ENCODE measurements around the gene BDKRB2. TPM values are rescaled to one million over a fixed set of nuclear protein-coding genes. Genes with fewer than 3 reads are reported as not detected.

The BDKRB2 gene
- total and polyA plus RNA-seq, 2 experiments from 2014 or later = 0.14 to 0.21 TPM

- no peaks in the 10 kb centered on the region for H4K20me1 ChIP-seq (replicated peaks; ENCODE audit: insufficient read depth)
- ATAC-seq (no peak), DNase-seq (ENCODE audit: low spot score) (no peak)
- no peak overlapping the region for H3K27ac ChIP-seq (ENCODE audit: low read depth)
- H3K9me3 Mint-ChIP-seq = peaks cover 8% of the 10 kb centered on the region
- H3K4me2 ChIP-seq = no peak overlapping the region
- TF ChIP-seq CTCF (conservative IDR thresholded peaks at IDR 0.05; ENCODE audit: low read depth in 2 of 2) (no peak), CREB1 (CRISPR knock-in tag; IDR thresholded peaks at IDR 0.05; ENCODE audit: low read depth) (no peak), EZH2phosphoT487 (IDR thresholded peaks at IDR 0.05; ENCODE audit: unreplicated experiment) (no peak), ZNF331 (CRISPR knock-in tag; IDR thresholded peaks at IDR 0.05; ENCODE audit: low read depth) (no peak), POLR2AphosphoS5 (IDR thresholded peaks at IDR 0.05; ENCODE audit: low read depth) (no peak), ZNF462 (CRISPR knock-in tag; IDR thresholded peaks at IDR 0.05) (no peak), STAT1 (IDR thresholded peaks at IDR 0.05; ENCODE audit: unreplicated experiment) (no peak), ETS1 (IDR thresholded peaks at IDR 0.05) (no peak), EZH2 (IDR thresholded peaks at IDR 0.05; ENCODE audit: low read depth, unreplicated experiment) (no peak), ZNF114 (CRISPR knock-in tag; IDR thresholded peaks at IDR 0.05) (no peak), NANOG (IDR thresholded peaks at IDR 0.05; ENCODE audit: borderline replicate concordance) (no peak), JUNB (IDR thresholded peaks at IDR 0.05; ENCODE audit: unreplicated experiment) (no peak), REST (IDR thresholded peaks at IDR 0.05; ENCODE audit: unreplicated experiment) (no peak)
- no peaks in the 10 kb centered on the region for H3K27me3 ChIP-seq (ENCODE audit: insufficient read depth)
- H3K36me3 ChIP-seq (ENCODE audit: insufficient read depth) = no peaks in the 10 kb centered on the region
- H3F3A ChIP-seq (replicated peaks; ENCODE audit: low read depth) = no peaks in the 10 kb centered on the region
- no peaks in the 10 kb centered on the region for H3K9me2 ChIP-seq (ENCODE audit: insufficient read depth)
- H3K4me3 Mint-ChIP-seq = no peak overlapping the region
- H3K27me3 Mint-ChIP-seq (ENCODE audit: insufficient read depth, low read depth, poor library complexity) = peaks cover 5% of the 10 kb centered on the region
- no peak overlapping the region for H2AFZ ChIP-seq
- peaks cover 2% of the 10 kb centered on the region; the same call in 1 of the 3 replicates for H3K4me1 Mint-ChIP-seq
- H3K4me1 ChIP-seq (ENCODE audit: insufficient read depth) = no peaks in the 10 kb centered on the region
- H3K79me2 ChIP-seq (replicated peaks; ENCODE audit: insufficient read depth) = no peaks in the 10 kb centered on the region
- H3K36me3 Mint-ChIP-seq (ENCODE audit: low read depth) = peaks cover 7% of the 10 kb centered on the region; the same call in 1 of the 3 replicates
- H3K27ac Mint-ChIP-seq = no peak overlapping the region
- no peak overlapping the region for H3K4me3 ChIP-seq
Observed at GRCh38 chr14:96215452-96216244, 11.0 kb downstream of the BDKRB2 start.

Data from GM23338 (cell line).